ENCODE results near the gene BMP6.

Gene BMP6

DNA sequence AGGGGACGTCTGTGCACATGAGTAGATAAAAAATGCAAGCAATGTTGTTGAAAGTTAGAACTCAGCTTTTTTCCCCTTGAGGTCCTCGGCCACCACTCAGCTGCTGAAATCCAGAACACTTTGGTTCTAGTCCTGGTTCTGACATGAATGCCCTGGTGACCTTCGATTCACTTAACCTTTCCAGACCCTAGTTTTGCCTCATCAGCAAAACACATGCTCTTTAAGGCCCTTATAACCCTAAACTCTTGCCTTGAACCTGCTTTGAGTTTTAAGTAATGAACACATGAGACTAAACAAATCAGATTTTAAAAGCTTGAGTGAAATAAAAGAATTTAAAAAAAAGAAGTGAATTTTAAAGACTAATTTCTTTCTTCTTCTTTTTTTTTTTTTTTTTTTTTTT is 33.4 kb downstream of the BMP6 start:
- H3K4me2 ChIP-seq (ENCODE audit: low read depth, low read length), result no peak overlapping the region
- H3K27ac ChIP-seq (ENCODE audit: low read length), result no peak overlapping the region
- no peaks in the 10 kb centered on the region for H3K27me3 ChIP-seq (replicated peaks; ENCODE audit: insufficient read depth, low read length)
- H3K9me3 ChIP-seq (replicated peaks; ENCODE audit: insufficient read depth, low read length), result no peaks in the 10 kb centered on the region
- no peak overlapping the region for H3K4me3 ChIP-seq (ENCODE audit: low read length)
- H3K4me1 ChIP-seq (ENCODE audit: low read length), result no peaks in the 10 kb centered on the region
- H3K79me2 ChIP-seq (ENCODE audit: low read length), result peaks cover 93% of the 10 kb centered on the region
- no peak overlapping the region for H2AFZ ChIP-seq (ENCODE audit: low read length)
- H3F3A ChIP-seq (ENCODE audit: insufficient read depth, low read length), result peaks cover 8% of the 10 kb centered on the region
- H3K36me3 ChIP-seq (replicated peaks; ENCODE audit: insufficient read depth, low read length), result peaks cover 9% of the 10 kb centered on the region; the same call in 1 of the 2 replicates
- no peaks in the 10 kb centered on the region for H4K20me1 ChIP-seq (ENCODE audit: insufficient read depth, low read length)
- no peaks in the 10 kb centered on the region for H3K9me2 ChIP-seq (replicated peaks; ENCODE audit: insufficient read depth, low read length)
- no peak for DNase-seq
- no peak overlapping the region for H3K9ac ChIP-seq (ENCODE audit: low read length)
- TF ChIP-seq EZH2phosphoT487 (IDR thresholded peaks at IDR 0.05; ENCODE audit: low read length) (no peak), EZH2 (optimal IDR thresholded peaks at IDR 0.05; ENCODE audit: low read depth, low read length) (no peak)
- TF ChIP-seq, protein P1, sequence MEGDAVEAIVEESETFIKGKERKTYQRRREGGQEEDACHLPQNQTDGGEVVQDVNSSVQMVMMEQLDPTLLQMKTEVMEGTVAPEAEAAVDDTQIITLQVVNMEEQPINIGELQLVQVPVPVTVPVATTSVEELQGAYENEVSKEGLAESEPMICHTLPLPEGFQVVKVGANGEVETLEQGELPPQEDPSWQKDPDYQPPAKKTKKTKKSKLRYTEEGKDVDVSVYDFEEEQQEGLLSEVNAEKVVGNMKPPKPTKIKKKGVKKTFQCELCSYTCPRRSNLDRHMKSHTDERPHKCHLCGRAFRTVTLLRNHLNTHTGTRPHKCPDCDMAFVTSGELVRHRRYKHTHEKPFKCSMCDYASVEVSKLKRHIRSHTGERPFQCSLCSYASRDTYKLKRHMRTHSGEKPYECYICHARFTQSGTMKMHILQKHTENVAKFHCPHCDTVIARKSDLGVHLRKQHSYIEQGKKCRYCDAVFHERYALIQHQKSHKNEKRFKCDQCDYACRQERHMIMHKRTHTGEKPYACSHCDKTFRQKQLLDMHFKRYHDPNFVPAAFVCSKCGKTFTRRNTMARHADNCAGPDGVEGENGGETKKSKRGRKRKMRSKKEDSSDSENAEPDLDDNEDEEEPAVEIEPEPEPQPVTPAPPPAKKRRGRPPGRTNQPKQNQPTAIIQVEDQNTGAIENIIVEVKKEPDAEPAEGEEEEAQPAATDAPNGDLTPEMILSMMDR (IDR thresholded peaks at IDR 0.05; ENCODE audit: low read length), result no peak

DNA sequence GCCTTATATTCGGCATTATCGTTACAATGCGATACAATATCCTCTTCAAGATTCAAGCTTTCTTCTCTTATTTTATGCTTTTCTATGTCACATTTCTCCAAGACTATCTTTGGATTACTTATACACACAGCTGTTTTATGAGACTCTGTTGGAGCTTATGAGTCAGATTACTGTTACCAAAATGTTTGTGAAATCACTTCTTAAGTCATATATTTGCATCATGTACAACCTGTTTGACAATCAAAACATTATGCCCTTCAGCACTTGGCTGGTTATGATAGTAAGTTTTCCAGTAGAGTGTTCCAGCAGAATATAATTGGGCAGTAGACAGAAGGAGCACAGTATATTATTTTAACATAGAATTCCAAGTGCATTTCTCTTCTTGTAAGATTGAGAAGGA is 35.2 kb downstream of the BMP6 start:
- no peak overlapping the region for H3K27ac ChIP-seq (ENCODE audit: low read length)
- DNase-seq, result no peak
- no peak for TF ChIP-seq EZH2 (optimal IDR thresholded peaks at IDR 0.05; ENCODE audit: low read depth, low read length)
- TF ChIP-seq, protein P1 (IDR thresholded peaks at IDR 0.05; ENCODE audit: low read length), result no peak
- no peak for TF ChIP-seq EZH2phosphoT487 (IDR thresholded peaks at IDR 0.05; ENCODE audit: low read length)
- no peaks in the 10 kb centered on the region for H3K27me3 ChIP-seq (replicated peaks; ENCODE audit: insufficient read depth, low read length)
- H3K4me3 ChIP-seq (ENCODE audit: low read length), result no peak overlapping the region
- no peaks in the 10 kb centered on the region for H4K20me1 ChIP-seq (ENCODE audit: insufficient read depth, low read length)
- H3K9me2 ChIP-seq (replicated peaks; ENCODE audit: insufficient read depth, low read length), result no peaks in the 10 kb centered on the region
- no peak overlapping the region for H3K9ac ChIP-seq (ENCODE audit: low read length)
- peaks cover 15% of the 10 kb centered on the region; the same call in 1 of the 2 replicates for H3K36me3 ChIP-seq (replicated peaks; ENCODE audit: insufficient read depth, low read length)
- no peaks in the 10 kb centered on the region for H3K9me3 ChIP-seq (replicated peaks; ENCODE audit: insufficient read depth, low read length)
- no peak overlapping the region for H2AFZ ChIP-seq (ENCODE audit: low read length)
- H3K79me2 ChIP-seq (ENCODE audit: low read length), result peaks cover 95% of the 10 kb centered on the region
- H3K4me2 ChIP-seq (ENCODE audit: low read depth, low read length), result no peak overlapping the region
- peaks cover 8% of the 10 kb centered on the region for H3F3A ChIP-seq (ENCODE audit: insufficient read depth, low read length)
- no peaks in the 10 kb centered on the region for H3K4me1 ChIP-seq (ENCODE audit: low read length)

DNA sequence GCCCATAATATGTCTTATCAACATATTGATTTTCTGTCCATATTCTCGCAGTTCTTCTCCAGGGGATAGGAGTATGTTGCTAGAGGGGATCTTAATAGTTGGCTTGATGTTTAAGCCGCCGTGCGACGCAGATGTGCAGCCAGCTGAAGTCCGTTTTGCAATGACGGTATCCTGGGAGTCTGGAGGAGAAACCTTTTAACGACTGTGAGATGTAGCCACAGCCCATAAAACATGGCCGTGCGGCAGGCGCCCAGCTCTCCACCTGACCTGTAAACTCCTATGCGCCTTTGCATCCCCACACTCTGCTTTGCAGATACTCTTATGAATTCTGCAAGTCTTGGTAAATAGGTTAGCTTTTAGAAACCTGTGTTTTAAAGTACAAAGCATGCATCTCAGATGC is 36.9 kb downstream of the BMP6 start:
- no peaks in the 10 kb centered on the region for H4K20me1 ChIP-seq (ENCODE audit: insufficient read depth, low read length)
- no peaks in the 10 kb centered on the region for H3K9me2 ChIP-seq (replicated peaks; ENCODE audit: insufficient read depth, low read length)
- TF ChIP-seq EZH2phosphoT487 (IDR thresholded peaks at IDR 0.05; ENCODE audit: low read length) (no peak), EZH2 (optimal IDR thresholded peaks at IDR 0.05; ENCODE audit: low read depth, low read length) (no peak)
- TF ChIP-seq, protein P1 (IDR thresholded peaks at IDR 0.05; ENCODE audit: low read length), result no peak
- H3K4me2 ChIP-seq (ENCODE audit: low read depth, low read length), result no peak overlapping the region
- H3K4me1 ChIP-seq (ENCODE audit: low read length), result no peaks in the 10 kb centered on the region
- no peak overlapping the region for H3K9ac ChIP-seq (ENCODE audit: low read length)
- H2AFZ ChIP-seq (ENCODE audit: low read length), result no peak overlapping the region
- no peak for DNase-seq
- no peaks in the 10 kb centered on the region for H3K27me3 ChIP-seq (replicated peaks; ENCODE audit: insufficient read depth, low read length)
- no peaks in the 10 kb centered on the region for H3K9me3 ChIP-seq (replicated peaks; ENCODE audit: insufficient read depth, low read length)
- peaks cover 89% of the 10 kb centered on the region for H3K79me2 ChIP-seq (ENCODE audit: low read length)
- H3F3A ChIP-seq (ENCODE audit: insufficient read depth, low read length), result peaks cover 8% of the 10 kb centered on the region
- peaks cover 15% of the 10 kb centered on the region; the same call in 1 of the 2 replicates for H3K36me3 ChIP-seq (replicated peaks; ENCODE audit: insufficient read depth, low read length)
- no peak overlapping the region for H3K4me3 ChIP-seq (ENCODE audit: low read length)
- H3K27ac ChIP-seq (ENCODE audit: low read length), result no peak overlapping the region

All from MM.1S (cell line).